HG03442 (cell line): Measurements from ENCODE around the gene MRPS34.
"Not testable (repeated sequence)": the region's sequence is repeated elsewhere in the genome, so short reads cannot be mapped to it uniquely, and the experiment has no call there.

Experiments used
- ATAC-seq: cut with Tn5 transposase; IDR thresholded peaks from one replicate; pipeline ENCODE4 v1.9.1; 2021; ENCODE audit warnings: mild to moderate bottlenecking, moderate library complexity; ENCODE audit not compliant: unreplicated experiment

The MRPS34 gene

GRCh38 chr16:1757714-1758461 lies 15.0 kb downstream of the MRPS34 start:
- ATAC-seq: no peak

- no peak for ATAC-seq
Measured at GRCh38 chr16:1754204-1754603, 18.7 kb downstream of the MRPS34 start.

DNA sequence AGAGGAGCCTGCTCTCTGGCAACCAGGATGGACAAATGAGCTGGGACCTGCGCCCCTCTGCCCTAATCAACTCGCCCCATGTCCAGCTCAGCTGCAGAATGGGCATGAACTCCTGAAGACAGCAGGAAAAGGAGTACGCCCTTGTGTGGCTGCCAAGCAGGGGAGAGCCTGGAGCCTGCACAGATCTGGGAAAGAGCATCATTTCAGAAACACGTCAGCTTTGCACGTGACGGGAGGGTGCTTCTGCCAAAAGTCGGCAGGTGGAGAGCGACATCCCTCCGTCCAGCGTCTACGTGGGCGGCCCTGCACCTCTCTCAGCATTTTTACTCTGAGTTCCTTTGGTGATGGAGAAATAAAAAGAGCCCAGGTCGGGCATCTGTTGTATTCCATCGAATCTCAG lies 20.1 kb downstream of the MRPS34 start:
- ATAC-seq: no peak

DNA sequence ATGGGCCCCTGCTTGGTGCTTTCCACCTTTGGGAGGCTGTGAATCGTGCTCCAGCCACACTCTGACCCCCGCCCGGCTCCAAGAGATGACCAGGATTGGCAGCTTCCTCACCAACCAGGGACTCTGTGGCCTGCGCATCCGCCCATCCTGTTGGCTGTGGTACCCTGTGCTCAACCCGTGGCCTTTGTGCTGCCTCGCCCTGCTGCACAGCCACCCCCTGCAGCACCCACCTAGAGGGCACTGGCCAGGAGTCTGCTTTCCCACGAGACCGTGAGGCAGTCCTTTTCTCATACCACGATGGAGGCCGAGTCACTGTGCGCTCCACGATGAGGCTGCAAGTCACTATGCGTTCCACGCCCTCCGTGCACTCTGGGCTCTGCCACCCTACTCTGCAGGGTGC lies 21.0 kb downstream of the MRPS34 start:
- no peak for ATAC-seq

- no peak for ATAC-seq
Measured at GRCh38 chr16:1749152-1750117, 23.5 kb downstream of the MRPS34 start.

DNA sequence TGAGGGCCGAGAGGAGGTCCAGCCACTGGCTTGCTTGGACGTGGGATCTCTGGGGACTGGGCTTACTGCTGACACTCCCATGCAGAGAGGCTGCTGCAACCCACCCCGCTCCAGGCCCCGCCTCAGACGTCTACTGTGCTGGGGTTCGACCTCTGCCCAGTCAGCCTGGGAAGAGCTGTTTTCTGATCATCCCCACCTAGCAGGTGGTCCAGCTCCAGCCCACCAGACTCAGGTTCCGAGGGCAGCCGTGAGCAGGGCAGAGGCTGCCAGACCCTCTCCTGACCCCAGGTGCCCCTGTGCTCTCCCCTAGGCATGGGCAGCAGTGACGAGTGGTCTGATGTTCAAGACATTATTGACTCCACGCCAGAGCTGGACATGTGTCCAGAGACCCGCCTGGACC lies 25.0 kb downstream of the MRPS34 start:
- ATAC-seq: no peak

DNA sequence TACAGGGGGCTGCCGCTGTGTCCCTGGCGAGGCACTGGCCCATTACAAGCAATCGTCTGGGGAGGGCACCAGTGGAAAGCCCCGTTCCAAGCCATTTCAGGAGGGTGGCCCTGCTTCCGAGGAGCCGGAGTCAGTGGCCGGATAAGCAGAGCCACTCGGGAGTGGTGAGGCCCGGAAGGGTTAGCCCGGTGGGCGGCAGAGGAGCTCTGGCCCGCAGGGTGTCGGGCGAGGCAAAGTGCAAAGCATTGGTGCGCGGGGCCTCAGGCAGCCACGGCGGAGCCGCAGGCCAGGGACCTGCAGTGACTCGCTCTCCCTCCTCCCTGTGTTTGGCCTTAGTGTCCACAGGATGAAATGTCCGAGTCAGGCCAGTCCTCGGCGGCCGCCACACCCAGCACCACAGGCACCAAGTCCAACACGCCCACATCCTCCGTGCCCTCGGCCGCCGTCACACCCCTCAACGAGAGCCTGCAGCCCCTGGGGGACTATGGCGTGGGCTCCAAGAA lies 26.2 kb downstream of the MRPS34 start:
- ATAC-seq: no peak

- ATAC-seq: no peak
Measured at GRCh38 chr16:1745900-1746692, 26.8 kb downstream of the MRPS34 start.

DNA sequence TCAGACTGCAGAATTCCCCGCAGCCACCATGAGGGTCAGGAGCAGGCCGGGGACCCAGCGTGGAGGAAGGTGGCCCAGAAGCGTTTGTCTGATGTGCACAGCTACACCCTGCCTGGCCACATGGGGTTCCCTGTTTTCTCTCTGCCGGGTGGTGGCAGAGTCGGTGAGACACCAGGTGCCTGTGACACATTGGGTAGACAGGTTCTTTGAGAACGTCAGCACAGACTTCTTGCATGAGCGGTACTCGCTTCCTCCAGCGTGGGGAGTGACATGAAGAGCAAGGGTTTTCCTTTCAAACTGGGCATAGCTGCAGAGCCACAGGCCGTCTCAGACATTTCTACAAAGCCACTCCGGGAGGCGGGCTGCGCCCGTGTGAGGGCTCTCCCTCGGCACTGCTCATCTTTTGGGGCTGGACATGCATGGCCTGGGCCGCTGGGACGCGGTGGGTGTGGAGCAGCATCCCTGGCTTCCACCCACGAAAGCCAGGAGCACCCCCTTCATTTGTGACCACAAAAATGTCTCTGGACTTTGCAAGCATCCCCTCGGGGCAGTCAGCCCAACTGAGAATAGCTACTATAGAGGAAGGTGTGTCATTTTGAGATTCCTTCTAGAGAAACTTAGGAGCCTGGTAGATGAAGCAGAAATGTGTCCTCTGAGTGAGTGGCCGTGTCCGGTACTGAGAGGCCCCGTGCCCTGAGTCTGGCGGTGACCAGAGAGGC lies 27.6 kb downstream of the MRPS34 start:
- no peak for ATAC-seq

DNA sequence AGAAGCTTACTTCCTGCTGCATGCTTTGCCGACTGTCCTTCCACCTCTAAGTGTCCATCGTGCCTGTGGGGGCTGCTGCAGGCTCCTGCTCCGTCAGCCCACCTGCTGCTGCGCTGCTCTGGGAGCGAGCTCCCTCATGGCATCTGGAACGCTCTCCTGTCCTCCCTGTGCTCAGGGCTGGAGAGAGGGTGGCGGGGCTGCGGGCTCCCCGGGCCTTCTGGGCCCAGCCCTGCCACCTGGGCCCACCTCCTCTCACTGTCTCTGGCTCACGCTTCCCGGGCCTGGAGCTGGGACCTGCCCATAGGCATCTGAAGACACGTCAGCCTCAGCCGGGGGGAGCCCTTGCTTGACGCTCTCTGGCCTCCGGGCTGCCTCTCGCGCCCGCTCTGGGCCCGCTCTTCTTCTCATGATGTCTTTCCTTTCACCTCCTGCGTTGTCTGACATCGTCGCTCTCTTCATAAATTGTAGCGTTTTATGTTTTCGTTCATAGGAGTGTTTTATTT lies 28.5 kb downstream of the MRPS34 start:
- ATAC-seq: no peak

DNA sequence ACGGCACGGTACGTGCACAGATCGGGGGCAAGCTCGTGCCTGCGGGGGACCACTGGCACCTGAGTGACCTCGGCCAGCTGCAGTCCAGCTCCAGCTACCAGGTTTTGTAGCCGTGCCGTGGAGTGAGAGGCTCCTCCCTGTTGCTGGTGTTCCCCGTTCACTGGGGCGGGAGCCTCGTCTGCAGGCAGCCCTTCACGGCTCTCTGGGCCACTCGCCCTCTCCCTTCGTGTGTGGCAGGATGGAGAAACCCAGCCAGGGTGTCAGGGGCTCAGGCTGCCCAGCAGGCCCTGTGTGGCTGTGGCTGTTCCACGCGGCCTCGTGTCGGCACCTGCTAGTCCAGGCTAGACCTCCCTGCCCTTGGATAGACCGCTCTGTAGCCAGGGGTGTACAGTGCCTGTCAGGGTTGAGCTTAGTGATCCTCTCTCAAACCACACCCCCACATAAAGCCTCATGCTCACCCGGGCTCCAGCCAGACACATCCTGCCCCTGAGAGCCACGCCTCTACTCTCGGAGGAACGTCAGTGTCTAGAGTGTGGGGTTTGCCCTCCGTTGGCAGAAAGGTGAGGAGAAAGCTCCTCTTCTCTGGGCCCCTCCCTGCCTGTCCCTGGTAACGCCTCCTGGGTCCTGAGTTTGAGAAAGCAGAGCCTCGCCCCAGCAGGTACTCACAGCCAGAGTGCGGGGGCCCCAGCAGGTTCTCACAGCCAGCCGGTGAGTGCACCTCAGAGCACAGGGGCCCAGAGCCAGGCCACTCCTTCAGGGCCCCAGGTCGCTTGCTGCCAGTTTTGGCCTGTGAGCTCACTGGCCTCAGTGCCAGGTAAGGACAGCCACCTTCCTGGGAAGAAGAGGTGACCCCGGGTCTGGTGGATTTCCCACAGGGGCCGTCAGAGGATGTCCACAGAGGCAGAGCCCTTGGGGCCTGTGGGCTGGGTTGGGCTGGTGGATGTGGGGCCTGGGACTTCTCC lies 29.3 kb downstream of the MRPS34 start:
- no peak for ATAC-seq

DNA sequence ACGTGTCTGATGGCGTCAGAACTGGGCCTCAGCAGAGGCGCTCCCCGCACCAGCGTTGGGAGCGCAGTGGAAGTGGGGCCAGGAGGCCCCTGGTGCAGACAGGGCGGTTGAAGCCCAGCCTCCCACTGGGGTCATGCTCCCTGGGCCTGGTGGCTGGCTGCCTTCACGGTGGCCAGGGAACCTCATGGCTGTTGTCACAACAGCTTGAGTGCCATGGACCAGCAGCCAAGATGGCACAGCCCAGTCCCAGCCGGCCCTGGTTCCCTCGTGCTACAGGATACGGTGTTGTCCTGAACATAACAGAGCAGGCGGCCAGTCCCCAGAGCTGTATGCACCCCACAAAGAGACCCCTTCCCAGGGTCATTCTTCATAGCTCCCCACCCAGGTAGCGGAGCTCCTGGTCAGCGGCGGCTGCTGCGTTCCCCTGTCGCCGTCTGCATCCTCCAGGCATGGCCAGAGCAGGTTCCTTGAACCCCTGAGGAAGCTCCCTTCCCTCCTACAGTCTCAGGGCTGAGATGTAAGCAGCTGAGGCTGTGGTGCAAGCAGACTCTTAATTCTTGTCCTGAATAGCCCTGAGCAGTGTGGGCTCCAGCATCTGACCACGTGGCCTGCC lies 31.3 kb downstream of the MRPS34 start:
- no peak for ATAC-seq

GRCh38 chr16:1740781-1741490 lies 32.0 kb downstream of the MRPS34 start:
- ATAC-seq: no peak

- no peak for ATAC-seq
Measured at GRCh38 chr16:1740234-1740633, 32.7 kb downstream of the MRPS34 start.

GRCh38 chr16:1734816-1735215 lies 38.1 kb downstream of the MRPS34 start:
- no peak for ATAC-seq

DNA sequence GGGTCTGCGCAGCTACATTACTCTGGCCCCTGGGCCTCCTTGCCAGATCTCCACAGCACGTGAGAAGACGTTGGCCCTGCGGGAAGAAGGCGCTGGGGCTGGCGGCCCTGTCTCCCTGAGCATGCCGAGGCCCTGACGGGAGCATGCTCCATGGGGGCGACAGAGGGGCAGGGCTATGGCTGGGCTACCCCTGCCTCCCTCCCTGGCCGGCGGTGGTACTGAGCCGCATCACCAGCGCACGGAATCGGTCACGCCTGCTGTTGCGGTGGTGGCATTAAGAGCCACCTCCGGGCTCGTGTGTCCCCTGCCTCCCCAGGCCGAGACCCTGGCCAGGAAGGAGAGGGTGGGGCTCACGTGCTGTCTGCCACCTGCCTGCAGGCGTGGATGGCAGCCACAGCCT lies 38.8 kb downstream of the MRPS34 start:
- ATAC-seq: no peak

DNA sequence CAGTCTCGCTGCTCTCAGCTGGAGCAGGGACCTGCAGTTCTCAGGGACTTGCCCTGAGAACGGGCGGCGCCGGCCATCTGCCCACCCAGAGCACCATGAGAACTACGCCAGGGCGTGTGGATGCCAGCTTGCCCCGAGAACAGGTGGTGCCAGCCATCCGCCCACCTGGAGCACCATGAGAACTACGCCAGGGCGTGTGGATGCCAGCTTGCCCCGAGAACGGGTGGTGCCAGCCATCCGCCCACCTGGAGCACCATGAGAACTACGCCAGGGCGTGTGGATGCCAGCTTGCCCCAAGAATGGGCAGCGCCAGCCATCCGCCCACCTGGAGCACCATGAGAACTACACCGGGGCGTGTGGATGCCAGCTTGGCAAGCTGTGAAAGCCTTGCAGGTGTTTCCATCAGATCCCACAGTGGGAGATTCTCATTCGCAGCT lies 40.4 kb downstream of the MRPS34 start:
- not testable (repeated sequence) for ATAC-seq

DNA sequence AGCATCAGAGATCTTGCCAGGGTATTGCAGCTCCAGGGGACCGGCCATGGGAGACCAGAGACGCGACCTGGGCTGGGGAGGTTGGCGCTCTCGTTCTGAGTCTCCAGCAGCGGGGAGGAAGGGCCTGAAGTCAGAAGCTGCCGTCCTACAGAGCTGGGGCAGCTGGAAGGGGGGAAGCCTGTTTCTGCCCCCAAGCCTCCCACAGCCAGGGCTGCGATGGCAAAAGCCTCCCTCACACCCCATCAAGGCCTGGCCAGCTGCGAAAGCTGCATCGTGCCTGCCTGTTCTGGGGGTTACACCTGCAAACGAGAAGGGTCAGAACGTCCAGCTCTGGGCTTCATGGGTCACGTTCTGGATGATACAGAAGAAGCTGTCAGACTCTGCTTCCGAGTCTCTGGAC lies 40.9 kb downstream of the MRPS34 start:
- no peak for ATAC-seq
